GM18909 (cell line): ENCODE data around the gene SLC44A1.

Experiments used
- ATAC-seq: cut with Tn5 transposase; IDR thresholded peaks from one replicate; pipeline ENCODE4 v1.9.1; 2021; ENCODE audit warnings: mild to moderate bottlenecking; ENCODE audit not compliant: unreplicated experiment, poor library complexity

SLC44A1 gene

GRCh38 chr9:105296445-105296844 is 52.0 kb downstream of the SLC44A1 start:
- no peak for ATAC-seq

GRCh38 chr9:105296877-105297287 is 52.4 kb downstream of the SLC44A1 start:
- no peak for ATAC-seq

DNA sequence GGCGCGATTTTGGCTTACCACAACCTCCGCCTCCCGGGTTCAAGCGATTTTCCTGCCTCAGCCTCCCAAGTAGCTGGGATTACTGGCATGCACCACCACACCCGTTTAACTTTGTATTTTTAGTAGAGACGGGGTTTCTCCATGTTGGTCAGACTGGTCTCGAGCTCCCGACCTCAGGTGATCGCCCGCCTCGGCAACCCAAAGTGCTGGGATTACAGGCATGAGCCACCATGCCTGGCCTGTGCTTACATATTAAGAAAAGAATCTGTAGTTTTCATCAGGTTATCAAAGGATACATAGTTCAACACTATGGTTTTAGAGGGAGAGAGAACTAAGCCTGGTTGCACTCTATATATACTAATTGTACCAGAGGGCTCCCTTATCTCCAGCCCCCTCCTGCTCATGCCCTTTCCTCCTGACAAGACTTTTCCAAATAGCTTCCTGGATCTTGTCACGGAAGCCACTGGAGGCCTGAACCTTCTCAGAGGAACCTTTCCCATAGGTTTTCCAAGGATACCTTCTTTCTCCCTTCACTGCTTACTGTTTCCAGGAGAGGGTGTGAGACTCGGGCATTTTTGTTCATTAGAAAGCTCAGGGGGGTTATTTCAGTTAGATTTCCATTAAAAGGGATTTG is 53.1 kb downstream of the SLC44A1 start:
- ATAC-seq, result no peak

DNA sequence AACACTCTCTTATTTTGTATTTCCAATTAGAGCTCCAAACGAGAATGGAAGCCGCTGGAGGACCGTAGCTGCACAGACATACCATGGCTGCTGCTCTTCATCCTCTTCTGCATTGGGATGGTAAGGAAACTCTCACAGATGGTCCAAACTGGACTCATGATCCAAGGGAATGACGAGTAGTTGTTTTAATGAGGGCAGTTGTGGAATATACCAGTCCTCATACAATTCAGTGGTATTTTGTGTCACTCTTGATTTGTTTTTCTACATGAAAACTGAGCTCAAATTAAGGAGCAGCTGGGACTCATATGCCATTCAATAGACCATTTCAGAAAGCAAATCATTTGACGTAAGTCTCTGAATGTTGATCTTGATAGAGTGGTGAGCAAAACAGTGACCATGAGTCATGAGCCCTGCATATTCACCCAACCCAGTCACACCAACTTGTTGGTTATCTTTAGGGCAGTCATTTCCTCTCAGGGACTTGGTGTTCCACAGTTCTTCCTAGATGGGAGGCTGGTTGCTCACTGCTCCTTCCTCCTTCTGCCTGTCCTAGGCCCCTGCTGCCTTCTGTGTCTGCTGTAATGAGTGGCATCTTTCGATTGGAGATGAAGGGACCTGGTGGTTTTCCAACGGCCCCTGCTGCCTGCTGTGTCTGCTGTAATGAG is 54.9 kb downstream of the SLC44A1 start:
- no peak for ATAC-seq

- ATAC-seq, result no peak
These were observed 58.3 kb downstream of the SLC44A1 start for GRCh38 chr9:105302728-105303127.

GRCh38 chr9:105305856-105306255 is 61.4 kb downstream of the SLC44A1 start:
- ATAC-seq, result no peak

GRCh38 chr9:105306351-105307140 is 62.1 kb downstream of the SLC44A1 start:
- no peak for ATAC-seq

DNA sequence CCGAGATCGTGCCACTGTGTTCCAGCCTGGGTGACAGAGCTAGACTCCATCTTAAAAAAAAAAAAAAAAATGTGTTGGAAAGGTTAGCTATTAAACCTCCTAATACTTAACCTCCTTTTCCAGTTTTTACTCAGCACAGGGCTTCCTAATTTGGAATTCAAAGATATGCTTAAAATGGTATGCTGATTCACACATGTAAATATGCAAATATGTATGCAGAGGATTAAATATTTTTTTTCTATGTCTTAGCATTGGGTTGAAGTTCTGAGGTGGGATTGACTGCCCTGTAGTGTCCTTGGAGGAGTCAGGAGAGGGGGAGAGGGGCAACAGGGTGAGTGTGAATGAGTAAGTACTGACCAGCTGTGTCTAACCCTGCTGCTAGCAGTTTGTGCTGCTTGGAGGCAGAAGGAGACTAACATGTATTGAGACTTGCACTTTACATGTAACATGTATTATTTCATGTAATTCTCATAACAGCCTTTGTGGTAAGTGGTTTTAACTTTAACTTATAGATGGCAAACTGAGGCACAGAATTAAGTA is 63.2 kb downstream of the SLC44A1 start:
- no peak for ATAC-seq

- no peak for ATAC-seq
These were observed 64.2 kb downstream of the SLC44A1 start for GRCh38 chr9:105308461-105309341.

DNA sequence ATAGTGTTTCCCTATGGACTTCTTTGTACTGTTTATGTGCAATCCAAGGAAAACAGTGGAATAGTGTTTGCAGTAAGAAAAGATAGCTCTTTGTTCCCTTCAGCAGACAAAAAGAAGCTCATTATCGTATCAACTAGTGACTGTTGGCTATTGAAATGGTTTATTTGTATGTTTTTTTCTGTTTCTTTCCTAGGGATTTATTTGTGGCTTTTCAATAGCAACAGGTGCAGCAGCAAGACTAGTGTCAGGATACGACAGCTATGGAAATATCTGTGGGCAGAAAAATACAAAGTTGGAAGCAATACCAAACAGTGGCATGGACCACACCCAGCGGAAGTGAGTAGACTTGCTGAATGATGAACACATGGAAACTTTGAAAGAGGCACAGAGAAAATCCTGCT is 65.1 kb downstream of the SLC44A1 start:
- ATAC-seq, result no peak

DNA sequence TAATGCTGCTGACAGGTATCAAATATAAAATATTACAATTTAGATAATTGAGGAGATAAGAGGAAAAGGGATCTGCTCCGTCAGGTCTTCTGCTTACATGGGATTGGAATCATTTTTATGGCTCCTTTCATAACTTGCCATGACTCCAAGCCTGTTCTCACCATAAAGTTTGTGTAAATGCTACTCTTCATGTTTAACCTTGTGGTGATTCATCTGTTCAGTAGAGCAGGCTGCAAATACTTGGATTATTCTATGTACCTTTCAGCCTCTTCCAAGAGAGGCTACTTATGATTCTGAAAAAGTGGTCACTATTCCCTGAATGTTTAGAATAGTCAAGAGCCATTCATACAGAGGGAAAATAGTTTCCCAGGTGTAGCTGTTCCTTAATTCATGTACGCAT is 66.9 kb downstream of the SLC44A1 start:
- ATAC-seq, result no peak

- ATAC-seq, result peak; percentile 58
These were observed 68.8 kb downstream of the SLC44A1 start for GRCh38 chr9:105313238-105313637.

DNA sequence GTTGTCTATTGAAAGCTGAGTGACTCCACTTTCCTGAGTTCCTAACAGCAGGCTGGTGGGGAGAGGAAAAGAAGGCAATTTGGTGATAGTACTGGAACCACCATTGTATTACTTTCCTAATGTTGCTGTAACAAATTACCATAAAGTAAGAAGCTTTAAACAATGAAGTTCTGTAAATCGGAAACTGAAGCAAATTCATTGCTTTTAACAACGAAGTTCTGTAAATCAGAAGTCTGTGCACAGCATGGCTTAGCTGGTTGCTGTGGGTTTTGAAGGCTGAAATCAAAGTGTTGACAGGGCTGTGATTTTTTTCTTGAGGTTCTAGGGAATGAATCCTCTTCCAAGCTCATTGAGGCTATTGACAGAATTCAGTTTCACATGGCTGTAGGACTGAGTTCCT is 72.3 kb downstream of the SLC44A1 start:
- ATAC-seq, result no peak

DNA sequence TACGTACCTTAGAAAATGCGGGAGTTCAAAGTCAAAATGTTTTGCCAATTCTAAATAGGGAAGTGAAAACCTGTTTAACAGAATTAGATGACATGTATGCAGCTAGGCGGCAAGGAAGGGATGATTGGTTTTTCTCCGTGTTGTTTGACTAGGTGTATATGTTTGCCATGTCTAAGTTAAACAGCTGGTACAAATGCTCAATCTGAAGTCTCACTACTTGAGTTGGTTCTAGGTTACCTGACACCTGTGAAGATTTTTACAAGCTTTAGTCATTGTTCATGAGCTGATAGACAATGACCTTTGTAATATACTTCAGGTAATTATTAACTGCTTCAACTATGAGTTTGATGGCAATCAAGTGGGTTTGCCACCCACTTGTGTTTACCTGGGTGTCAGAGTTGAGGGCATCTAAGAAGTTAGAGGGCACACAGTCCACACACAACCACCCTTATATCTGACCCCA is 74.3 kb downstream of the SLC44A1 start:
- peak; percentile 85 for ATAC-seq

DNA sequence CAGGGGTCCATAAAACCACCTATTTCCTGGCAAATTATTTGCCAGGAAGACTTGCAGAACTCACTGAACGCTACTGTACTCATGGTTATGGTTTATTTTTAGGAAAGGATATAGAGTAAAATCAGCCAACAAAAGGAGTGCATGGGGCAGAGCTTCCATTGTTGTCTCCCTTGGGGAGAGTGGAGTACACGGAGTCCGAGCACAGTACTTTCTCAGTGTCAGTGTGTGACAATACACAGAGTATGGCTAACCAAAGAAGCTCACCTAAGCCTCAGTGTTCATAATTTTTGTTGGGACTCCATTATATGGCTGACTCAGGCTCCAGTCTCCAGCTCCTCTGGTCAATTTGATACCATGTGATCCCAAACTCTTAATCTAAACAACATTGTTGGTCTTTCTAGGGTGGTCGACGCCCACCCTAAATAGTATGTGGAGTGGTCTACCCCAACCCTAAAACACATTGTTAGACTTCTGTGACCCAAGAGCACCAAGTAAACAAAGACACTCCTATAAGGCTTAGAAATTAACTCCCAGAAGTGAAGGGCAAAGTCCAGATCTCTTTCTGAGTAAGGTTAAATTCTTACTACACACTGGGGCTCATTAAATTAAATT is 74.9 kb downstream of the SLC44A1 start:
- ATAC-seq, result no peak

- peak; percentile 66 for ATAC-seq
These were observed 76.1 kb downstream of the SLC44A1 start for GRCh38 chr9:105320568-105320967.

DNA sequence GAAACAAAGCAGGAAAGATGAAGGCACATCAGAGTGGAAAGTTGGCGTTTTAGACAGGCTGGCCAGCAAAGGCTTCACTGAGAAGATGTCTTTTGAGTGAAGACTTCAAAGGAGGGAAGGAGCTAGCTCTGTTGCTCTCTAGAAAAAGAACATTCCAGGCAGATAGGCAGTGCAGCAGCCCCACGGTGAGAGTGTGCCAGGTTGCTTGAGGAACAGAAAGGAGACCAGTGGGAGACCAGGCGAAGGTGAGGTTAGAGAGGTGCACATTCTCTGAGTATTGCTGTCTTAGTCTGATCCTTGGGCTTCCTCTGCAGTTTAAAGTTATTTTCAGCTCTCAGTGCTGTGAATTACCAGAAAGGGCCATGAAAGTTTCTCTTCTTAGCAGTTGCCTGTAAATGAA is 83.8 kb downstream of the SLC44A1 start:
- ATAC-seq, result no peak

DNA sequence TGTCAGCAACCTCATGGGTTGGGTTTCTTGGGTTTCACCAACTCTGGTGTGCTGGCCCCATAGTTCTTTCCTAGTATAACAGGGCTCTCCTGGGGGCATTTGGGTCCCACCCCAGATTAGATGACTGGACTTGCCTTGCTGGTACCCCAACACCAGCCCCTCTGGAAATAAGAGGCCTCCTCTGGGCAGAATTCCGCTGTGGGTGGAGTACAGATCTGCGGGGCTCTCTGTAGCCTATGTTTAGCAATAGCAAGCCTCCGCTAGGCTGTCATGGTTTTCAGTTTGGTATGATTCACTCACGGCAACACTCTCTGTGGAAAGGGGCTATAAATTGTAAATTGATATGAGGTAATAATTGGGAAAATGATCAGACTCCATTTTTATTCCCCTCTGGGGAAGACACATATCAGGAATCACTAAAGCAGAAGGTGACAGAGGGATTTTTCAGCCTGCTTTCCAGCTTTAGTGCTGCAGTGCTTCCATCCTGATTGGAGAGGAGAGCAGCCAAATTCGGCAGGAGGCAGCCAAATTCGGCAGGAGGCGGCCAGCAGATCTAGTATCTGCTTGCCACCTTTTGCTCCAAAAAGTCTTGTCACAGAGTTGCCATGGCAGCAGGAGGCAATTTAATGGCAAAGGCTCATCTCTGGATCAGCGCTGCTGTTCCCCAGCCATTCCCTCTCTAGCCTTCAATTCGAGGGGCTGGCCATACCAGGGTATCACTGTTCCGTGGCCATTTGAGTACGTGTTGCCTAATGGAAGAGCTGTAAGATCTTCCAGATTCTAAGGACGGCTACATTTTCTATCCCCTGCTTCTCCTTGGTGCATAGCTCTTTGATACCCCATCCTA is 84.6 kb downstream of the SLC44A1 start:
- no peak for ATAC-seq

DNA sequence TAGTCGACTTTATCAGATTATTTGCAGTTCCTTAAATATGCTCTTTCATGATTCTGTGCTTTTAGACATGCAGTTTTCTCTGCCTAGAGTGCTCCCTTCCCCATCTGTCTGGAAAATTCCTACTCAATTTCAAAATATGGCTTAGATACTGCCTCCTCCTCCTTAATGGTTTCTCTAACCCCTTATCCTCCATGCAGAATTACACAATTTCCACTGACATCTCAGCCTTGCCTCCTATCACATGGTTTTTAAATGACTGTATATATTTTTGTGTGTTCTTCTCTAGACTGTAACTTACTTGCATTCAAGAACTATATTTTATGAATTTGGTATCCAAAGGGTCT is 85.2 kb downstream of the SLC44A1 start:
- no peak for ATAC-seq
